ENCODE results near the gene WIPF1. TPM values are rescaled to one million over a fixed set of nuclear protein-coding genes. Genes with fewer than 3 reads are reported as not detected.

Gene WIPF1
- total and polyA plus RNA-seq, 2 experiments from 2014 or later = 8.3 to 16.7 TPM

- H3K36me3 ChIP-seq = no peaks in the 10 kb centered on the region
- no peak for TF ChIP-seq CTCF (IDR thresholded peaks at IDR 0.05; ENCODE audit: low read depth, low read length)
- H3K27me3 ChIP-seq = no peaks in the 10 kb centered on the region
- DNase-seq (ENCODE audit: low read depth in 1 of 2, low spot score in 1 of 2) = no peak
- H3K27ac ChIP-seq = no peak overlapping the region
- H3K4me3 ChIP-seq = no peak overlapping the region
- H3K9me3 ChIP-seq (ENCODE audit: low read depth) = no peaks in the 10 kb centered on the region
- H3K4me1 ChIP-seq (ENCODE audit: low read depth) = no peaks in the 10 kb centered on the region
Measured at GRCh38 chr2:174516501-174517378, 80.9 kb downstream of the WIPF1 start.

DNA sequence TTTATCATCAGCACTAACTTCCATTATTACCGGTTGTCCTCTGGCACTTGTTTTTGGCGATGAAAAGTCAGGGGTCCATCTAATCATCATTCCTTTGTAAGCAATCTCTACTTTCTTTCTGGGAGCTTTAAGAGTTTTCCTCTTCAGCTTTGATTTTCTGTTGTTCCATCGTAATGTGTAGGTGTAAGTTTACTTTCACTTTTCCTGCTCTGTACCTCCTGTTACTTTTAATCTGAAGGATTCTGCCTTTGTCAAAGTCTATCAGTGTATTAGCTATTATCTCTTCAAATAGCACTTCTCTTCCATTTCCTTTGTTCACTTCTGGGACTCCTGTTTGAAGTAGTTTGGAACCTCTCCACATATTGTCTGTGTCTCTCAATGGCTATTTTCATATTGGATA, 85.3 kb downstream of the WIPF1 start:
- Histone ChIP-seq H3K27ac (no peak overlapping the region), H3K9me3 (ENCODE audit: low read depth) (no peaks in the 10 kb centered on the region), H3K36me3 (no peaks in the 10 kb centered on the region), H3K4me1 (ENCODE audit: low read depth) (no peaks in the 10 kb centered on the region), H3K27me3 (no peaks in the 10 kb centered on the region), H3K4me3 (no peak overlapping the region)
- DNase-seq (ENCODE audit: low read depth in 1 of 2, low spot score in 1 of 2) = no peak
- no peak for TF ChIP-seq CTCF (IDR thresholded peaks at IDR 0.05; ENCODE audit: low read depth, low read length)

DNA sequence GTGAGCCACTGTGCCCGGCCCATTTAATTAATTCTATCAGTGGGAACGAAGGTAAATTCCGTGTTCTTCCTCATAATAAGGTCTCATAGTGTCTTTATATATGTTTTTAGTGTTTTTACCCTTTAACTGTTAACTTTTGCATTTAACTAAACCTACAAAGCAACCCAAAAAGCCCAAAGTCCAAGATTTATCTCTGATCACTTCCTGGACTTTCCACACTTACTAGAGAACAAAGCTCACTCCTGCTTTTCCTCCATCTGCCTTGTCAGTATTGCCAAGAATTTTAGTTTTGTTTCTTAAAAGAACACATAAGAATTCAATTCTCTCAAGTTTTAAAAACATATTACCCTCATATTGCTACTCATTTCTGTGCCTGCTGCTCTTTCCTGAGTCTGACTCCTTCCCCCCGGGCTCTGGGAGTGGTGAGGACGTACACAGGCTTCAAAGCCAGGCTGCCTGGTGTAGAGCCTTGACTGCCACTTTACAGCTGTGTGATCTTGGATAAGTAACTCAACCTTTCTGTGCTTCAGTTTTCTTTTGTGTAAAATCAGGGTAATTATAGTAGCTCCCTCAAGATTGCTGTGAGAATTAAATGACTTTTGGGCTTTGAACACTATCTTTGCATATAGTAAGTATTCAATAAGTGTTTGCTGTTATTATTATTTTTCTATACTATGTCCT, 85.9 kb downstream of the WIPF1 start:
- Histone ChIP-seq H3K36me3 (no peaks in the 10 kb centered on the region), H3K27me3 (no peaks in the 10 kb centered on the region), H3K9me3 (ENCODE audit: low read depth) (no peaks in the 10 kb centered on the region), H3K27ac (no peak overlapping the region), H3K4me3 (no peak overlapping the region), H3K4me1 (ENCODE audit: low read depth) (no peaks in the 10 kb centered on the region)
- DNase-seq (ENCODE audit: low read depth in 1 of 2, low spot score in 1 of 2) = no peak
- no peak for TF ChIP-seq CTCF (IDR thresholded peaks at IDR 0.05; ENCODE audit: low read depth, low read length)

DNA sequence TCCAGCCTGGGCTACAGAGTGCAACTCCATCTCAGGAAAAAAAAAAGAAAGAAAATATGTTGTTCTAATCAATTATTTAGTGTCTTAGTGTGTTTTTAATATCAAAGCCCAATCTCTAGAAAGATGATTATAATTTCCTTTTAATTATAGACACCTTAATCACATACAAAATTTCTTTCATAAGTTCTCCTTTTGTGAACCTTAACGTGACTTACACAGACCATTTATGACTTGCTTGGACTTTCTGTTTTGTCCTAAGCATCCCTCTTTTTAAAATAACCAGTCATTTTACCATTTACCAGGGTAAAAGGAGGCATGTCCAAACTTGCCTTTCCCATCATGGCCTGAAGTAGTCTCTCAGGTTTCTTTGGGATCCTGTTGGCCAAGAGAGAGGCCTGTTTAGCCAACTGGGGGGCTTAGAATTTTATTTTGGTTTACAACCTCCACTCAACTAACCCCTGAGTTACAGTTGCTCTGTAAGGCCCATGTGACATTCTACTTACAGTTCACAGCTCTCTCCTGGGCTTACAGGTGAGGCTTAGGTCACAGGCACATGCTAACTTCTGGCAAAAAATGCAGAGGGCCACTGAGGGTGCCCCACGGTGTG, 86.9 kb downstream of the WIPF1 start:
- Histone ChIP-seq H3K36me3 (no peaks in the 10 kb centered on the region), H3K27me3 (no peaks in the 10 kb centered on the region), H3K4me1 (ENCODE audit: low read depth) (no peaks in the 10 kb centered on the region), H3K27ac (no peak overlapping the region), H3K4me3 (no peak overlapping the region), H3K9me3 (ENCODE audit: low read depth) (no peaks in the 10 kb centered on the region)
- no peak for TF ChIP-seq CTCF (IDR thresholded peaks at IDR 0.05; ENCODE audit: low read depth, low read length)
- DNase-seq (ENCODE audit: low read depth in 1 of 2, low spot score in 1 of 2) = peak in 1 of 2 donors; percentile 5

Other genes starting within 250 kb of the WIPF1 start
- 38.5 and 42.1 TPM in 2 replicates for gene SCRN3, start 202.1 kb downstream of the WIPF1 start, total RNA-seq
- gene SCRN3, start 202.1 kb downstream of the WIPF1 start, polyA plus RNA-seq = 23.5 and 35.0 TPM in 2 replicates
- 2.7 and 4.0 TPM in 2 replicates for gene GPR155, start 110.8 kb downstream of the WIPF1 start, total RNA-seq
- gene GPR155, start 110.8 kb downstream of the WIPF1 start, polyA plus RNA-seq = 7.9 and 8.5 TPM in 2 replicates
- 0.07 and 1.1 TPM in 2 replicates for gene CHRNA1, start 166.7 kb upstream of the WIPF1 start, total RNA-seq
- 0.31 TPM in 1 of 2 replicates, not detected in the other for gene CHRNA1, start 166.7 kb upstream of the WIPF1 start, polyA plus RNA-seq